HG03060 (cell line): ENCODE results near the gene PCBP3.
"Not testable (repeated sequence)": the region's sequence is repeated elsewhere in the genome, so short reads cannot be mapped to it uniquely, and the experiment has no call there.

Source experiments
- ATAC-seq: cut with Tn5 transposase; IDR thresholded peaks from one replicate; pipeline ENCODE4 v1.9.1; 2021; ENCODE audit warnings: low read depth, moderate number of reproducible peaks; ENCODE audit not compliant: unreplicated experiment

The PCBP3 gene

DNA sequence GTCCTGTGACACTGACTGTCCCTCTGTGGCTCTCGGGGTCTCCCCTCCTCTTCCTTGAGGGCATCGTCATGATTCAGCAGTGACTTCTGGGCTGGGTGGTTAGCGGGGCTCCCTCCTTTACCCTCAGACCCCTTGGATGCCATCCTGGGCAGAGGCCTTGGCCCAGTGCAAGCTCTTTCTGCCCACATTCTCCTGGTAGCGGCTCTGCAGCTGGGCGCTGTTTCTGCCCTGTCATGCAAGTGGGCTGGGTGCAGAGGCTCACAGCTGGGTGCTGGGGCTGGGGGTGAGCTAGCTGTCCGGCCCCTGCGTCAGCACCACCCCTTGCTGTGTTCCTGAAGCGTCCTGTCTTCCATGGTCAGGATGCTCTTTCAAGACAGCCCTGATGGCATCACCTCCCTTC is 158.5 kb downstream of the PCBP3 start:
- ATAC-seq, result no peak

GRCh38 chr21:45802425-45802824 is 158.9 kb downstream of the PCBP3 start:
- no peak for ATAC-seq

DNA sequence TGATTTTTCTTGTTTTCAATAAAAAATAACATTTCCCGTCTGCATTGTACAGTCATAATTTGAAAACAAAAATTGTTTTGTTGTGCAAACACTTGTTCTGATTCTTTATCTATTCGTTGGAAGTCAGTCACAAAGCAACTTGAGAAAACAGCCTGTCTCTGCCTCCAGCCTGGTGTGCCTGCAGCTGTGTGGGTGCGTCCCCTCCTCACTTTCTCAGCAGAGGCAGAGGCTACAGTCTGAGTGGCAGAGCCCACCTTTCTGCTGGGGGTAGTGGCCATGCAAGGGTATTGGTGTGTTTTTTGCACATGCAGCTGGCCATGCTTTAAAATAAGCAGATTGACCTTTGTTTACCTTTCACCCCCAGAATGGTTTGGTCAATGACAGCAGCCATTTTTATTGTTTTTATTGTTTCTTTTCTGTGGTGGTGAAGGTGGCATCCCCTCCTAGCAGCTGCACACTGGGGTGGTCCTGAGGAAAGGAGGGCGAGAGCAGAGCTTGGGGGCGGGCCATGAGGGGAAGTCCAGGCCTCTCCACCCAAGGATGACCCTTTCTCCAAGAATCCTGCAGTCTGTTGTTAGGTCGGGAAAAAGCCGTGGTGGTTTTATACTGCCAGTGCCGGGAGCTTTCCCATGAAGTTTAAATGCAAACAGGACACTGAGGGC is 159.6 kb downstream of the PCBP3 start:
- ATAC-seq, result no peak

DNA sequence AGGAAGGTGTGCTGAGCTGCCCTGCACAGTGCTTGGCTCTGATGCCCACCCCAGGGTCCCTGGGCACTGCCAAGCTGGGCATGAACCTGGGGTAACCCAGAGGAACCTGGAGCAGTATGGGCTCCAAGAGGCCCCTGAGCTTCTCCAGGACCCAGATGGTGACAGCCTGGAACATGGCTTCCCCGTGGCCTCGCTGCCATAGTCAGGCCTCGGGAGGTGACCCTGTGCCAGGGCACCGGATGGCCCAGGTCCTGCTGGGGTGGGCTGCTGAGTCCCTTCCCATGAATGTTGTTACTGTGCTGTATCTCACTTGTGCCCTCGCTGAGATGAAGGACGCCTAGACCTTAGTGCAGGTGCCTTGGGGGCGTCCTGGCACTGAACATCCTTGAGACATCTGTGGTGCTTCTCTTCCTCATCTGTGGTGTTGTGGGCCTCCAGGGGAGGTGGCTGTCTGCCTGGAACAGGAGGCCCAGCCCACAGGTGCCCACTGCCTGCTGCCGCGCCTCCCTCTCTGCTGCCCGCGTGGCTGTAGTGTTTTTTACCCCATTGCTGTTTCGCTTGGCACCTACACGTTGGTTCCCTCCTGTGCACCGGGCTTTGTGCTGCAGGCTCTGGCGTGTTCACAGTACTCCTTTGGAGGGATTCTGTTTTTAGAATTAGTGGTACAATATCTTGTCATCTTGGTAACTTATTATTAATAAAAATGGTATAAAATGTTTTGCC is 160.3 kb downstream of the PCBP3 start:
- no peak for ATAC-seq

GRCh38 chr21:45804809-45805313 is 161.3 kb downstream of the PCBP3 start:
- no peak for ATAC-seq

DNA sequence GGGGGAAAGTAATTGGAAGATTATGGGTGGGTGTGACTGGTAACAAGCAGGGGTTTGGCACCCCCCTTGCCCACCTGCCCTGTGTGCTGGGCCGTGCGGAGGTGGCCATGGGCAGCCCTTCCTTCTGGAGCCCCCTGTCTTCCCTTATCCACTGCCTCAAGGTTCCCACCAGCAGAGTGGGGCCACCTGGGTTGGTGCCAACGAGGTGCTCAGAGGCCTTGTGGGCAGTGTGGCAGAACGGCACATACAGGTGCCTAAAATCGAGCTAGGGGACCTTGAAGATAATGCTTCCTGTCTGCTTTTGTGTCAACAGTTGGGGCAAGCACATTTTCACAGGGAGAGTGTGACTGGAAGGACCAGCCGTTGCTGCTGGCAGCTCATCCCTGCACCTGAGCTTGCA is 161.8 kb downstream of the PCBP3 start:
- no peak for ATAC-seq

- ATAC-seq, result no peak
These were observed 162.5 kb downstream of the PCBP3 start for GRCh38 chr21:45806042-45806441.

DNA sequence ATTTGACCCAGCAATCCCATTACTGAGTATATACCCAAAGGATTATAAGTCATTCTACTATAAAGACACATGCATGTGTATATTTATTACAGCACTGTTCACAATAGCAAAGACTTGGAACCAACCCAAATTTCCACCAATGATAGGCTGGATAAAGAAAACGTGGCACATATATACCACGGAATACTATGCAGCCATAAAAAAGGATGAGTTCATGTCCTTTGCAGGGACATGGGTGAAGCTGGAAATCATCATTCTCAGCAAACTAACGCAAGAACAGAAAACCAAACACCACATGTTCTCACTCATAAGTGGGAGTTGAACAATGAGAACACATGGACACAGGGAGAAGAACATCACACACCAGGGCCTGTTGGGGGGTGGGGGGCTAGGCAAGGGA is 165.1 kb downstream of the PCBP3 start:
- not testable (repeated sequence) for ATAC-seq

GRCh38 chr21:45809421-45809820 is 165.9 kb downstream of the PCBP3 start:
- ATAC-seq, result no peak

DNA sequence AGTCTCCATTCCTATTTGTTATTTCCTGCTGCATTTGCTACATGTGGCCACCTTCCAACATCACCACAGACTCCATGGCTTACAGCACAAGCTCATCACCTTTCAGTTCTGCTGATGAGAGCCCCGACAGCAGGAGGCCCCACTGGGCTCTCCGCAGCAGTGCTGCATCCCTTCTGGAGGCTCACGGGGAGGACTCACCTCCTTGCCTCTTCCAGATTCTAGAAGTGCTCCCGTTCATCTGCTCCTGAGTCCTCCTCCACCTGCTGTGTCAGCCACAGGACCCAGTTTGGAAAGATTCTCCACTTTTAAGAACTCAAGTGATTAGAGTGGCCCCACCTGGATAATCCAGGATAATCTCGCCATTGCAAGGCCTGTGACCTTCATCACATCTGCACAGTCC is 167.6 kb downstream of the PCBP3 start:
- no peak for ATAC-seq

GRCh38 chr21:45814210-45814940 is 170.8 kb downstream of the PCBP3 start:
- ATAC-seq, result not testable (repeated sequence)

DNA sequence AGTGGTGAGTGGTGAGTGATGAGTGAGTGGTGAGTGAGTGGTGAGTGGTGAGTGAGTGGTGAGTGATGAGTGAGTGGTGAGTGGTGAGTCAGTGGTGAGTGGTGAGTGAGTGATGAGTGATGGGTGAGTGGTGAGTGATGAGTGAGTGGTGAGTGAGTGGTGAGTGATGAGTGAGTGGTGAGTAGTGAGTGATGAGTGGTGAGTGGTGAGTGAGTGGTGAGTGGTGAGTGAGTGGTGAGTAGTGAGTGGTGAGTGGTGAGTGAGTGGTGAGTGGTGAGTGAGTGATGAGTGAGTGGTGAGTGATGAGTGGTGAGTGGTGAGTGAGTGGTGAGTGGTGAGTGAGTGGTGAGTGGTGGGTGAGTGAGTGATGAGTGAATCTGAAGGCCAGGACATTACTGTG is 172.3 kb downstream of the PCBP3 start:
- ATAC-seq, result not testable (repeated sequence)

DNA sequence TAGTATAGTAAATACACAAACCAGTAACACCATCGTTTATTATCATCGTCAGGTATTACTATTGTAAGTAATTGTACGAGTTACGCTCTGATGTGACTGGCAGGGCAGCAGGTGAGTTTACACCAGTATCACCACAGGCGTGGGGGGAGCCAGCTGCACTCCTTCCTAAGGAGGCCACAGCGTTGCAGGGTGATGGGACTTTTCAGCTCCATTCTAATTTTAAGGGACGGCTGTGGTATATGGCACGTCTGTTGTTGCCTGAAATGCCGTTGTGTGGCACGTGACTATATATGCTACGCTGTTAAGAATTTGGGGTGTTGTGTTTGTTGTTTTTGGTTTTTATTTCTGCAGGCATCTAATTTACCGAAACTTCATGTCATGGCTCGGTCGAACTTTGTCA is 173.3 kb downstream of the PCBP3 start:
- no peak for ATAC-seq

DNA sequence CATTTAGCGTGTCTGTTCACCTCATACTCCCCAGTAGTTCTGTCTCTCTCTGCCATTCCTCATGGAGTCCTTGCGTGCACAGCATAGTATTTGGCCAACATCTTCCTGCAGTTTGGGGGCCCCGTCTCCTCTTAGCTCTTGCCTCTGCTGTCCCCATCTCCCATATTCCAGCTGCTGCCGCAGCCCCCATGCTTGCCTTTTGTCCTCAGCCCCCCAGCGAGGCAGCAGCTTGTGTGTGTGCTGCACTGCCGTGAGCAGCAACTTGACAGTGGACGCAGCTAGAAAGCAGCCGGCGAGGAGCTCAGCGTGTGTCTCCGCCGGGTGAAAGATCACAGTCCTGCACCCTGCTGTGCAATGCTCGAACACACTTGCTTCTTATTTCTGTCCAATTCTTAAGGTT is 173.8 kb downstream of the PCBP3 start:
- ATAC-seq, result no peak

GRCh38 chr21:45818276-45818903 is 174.9 kb downstream of the PCBP3 start:
- ATAC-seq, result no peak

DNA sequence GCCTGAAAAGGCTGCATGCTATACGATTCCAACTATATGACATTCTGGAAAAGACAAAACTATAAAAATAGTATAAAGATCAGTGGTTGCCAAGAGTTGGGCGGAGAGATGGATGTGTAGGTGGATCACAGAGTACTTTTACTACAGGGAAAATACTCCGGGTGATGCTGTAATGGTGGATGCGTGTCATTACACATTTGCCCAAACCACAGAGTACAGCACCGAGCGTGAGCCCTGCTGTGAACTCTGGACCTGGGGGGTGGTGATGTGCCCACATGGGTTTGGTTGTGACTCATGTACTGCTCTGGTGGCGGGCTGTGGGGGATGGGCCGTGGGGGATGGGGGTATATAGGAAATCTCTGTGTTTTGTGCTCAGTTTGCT is 175.4 kb downstream of the PCBP3 start:
- no peak for ATAC-seq

GRCh38 chr21:45819478-45820170 is 176.1 kb downstream of the PCBP3 start:
- no peak for ATAC-seq

DNA sequence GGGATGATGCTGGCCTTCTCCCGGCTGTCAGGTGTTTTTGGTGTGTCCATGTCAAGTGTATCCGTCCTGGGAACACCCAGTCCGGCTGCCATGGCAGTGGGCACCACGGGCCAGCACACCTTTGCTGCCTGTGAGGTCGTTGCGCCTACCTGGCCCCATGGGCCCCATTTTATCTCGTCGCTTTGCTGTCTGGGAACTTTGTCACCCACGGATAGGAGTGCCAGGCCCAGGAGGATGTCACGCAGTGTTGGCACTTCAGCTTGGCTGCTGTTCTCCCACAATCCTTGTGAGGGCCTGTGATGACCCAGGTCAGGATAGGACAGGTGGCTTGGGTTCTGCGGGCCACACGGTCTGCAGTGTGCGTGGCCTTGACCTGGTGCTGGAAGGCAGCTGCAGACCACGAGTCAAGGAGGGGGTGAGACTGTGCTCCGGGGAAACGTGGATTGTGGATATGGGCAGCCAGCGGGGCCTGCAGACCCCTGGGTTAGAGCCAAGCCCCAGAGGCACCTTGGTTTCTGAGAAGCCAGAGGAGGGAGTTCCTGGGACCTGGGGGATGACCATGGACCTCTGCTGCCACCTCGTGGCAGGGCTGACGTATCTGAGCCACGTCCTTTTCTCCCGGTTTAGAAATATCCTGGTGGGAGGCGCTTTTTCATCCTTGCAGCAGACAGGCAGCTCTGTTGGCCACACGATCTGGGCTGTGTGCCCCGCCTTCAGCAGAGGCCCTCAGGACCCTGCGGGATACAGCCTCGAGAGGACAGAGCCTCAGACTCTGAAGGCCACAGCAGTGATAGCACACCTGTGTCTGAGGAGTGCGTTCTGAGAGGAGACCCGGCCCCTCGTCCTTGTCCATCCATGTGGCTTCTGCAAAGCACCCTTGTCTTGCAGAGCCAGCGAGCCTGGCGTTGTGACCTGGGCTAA is 176.9 kb downstream of the PCBP3 start:
- no peak for ATAC-seq

DNA sequence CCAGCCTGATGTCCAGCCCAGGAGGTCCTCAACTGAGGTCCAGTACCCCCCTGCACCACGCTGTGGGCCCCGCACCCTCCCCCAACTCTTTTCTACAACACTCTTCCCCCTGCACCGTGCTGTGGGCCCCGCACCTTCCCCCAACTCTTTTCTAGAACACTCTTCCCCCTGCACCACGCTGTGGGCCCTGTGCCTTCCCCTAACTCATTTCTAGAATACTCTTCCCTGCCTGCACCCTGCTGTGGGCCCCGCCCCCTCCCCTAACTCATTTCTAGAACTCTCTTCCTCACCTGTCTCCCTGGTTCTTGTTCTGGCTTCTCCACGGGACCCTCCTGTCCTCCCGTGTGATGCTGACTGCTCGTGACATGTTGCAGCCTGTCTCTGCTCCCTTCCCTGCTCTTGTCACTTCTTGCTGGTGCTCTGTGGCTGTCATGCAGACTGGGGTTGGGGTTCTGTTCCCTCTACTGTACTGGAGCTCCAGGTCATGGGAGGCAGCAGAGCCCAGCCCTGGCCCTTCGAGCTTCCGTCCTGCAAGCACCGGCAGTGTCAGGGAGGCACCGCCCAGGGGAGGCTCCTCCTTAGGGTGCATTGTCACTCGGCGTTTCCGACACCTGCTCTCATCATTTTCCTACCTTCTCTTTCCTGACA is 177.9 kb downstream of the PCBP3 start:
- no peak for ATAC-seq
